ENCODE data around the gene FKBP2.
"Not testable (repeated sequence)": the region's sequence is repeated elsewhere in the genome, so short reads cannot be mapped to it uniquely, and the experiment has no call there.

Gene FKBP2

DNA sequence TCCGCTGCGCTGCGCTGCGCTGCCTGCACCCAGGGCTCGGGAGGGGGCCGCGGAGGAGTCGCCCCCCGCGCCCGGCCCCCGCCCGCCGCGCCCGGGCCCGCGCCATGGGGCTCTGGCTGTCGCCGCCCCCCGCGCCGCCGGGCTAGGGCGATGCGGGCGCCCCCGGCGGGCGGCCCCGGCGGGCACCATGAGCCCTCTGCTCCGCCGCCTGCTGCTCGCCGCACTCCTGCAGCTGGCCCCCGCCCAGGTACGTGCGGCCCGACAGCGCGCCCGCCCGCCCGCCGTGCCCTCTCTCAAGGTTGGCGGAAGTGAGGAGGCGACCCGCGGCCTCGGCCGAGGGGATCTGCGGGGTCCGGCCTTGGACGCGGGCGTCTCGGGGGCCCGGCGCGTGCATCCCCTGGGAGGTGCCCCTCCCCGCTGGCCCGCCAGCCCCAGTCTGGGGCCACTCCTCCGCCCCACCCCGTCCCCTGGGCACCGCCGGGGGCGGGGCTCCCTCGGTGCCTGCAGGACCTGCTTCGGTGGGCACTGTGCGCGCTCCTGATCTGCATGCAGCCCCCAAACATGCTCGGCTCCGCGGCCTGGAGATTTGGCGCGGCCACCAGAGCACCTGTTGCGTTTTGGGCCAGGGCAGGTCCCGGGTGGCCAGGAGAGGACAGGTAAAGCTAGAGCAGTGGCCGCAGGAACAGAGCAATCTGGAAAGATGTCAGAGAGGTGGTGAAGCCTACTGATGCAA, 6.1 kb upstream of the FKBP2 start:
- peak; percentile 35 to 53 for DNase-seq

DNA sequence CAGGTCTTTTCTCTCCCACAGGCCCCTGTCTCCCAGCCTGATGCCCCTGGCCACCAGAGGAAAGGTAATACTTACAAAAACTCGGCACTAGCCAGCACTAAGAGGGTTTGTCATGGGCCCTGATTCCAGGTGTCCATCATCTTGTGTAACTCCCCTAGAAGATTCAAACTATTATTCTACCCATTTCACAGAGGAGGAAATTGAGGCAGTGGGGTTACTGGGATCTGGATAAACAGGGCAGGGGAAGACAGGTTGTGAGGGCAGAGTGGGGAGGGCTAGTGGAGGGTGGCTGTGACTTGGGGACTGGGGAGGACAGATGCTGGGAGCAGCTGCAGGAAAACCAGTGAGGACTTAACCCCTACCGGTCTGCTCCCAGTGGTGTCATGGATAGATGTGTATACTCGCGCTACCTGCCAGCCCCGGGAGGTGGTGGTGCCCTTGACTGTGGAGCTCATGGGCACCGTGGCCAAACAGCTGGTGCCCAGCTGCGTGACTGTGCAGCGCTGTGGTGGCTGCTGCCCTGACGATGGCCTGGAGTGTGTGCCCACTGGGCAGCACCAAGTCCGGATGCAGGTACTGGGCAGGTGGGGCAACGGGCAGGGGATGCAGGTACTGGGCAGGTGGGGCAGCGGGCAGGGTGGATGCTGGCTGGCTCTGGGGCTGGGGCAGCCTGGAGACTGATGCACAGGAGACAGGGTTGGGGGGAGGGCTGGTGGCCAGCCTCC, 5.3 kb upstream of the FKBP2 start:
- DNase-seq = no peak

DNA sequence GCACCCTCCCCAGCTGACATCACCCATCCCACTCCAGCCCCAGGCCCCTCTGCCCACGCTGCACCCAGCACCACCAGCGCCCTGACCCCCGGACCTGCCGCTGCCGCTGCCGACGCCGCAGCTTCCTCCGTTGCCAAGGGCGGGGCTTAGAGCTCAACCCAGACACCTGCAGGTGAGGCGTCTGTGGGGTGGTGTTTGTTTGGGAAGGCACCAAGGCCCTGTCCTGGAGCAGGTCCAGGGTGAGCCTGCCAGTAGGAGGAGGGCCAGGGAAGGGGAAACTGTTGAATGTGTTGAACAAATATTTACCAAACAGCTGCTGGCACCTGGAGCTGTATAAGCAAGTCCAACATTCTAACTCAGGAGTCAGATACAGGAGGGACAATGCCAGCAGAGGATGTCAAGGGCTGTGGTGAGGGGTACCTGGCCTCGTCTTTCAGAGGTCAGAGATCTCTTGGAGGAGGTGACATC, 3.4 kb upstream of the FKBP2 start:
- no peak for DNase-seq

DNA sequence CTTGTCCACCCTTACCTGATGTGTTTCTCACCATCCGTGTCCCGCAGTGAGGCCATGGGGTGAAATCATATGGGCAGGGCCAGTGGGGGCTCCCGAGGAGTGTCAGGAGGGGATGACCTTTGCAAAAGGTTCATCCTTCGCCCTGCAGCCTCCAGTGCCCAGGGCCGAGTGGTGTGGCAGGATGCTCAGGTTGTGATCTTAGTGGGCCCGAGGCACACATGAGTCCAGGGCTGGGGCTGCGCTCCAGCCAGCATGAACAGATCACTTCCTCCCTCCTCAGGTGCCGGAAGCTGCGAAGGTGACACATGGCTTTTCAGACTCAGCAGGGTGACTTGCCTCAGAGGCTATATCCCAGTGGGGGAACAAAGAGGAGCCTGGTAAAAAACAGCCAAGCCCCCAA, 2.8 kb upstream of the FKBP2 start:
- no peak for DNase-seq

DNA sequence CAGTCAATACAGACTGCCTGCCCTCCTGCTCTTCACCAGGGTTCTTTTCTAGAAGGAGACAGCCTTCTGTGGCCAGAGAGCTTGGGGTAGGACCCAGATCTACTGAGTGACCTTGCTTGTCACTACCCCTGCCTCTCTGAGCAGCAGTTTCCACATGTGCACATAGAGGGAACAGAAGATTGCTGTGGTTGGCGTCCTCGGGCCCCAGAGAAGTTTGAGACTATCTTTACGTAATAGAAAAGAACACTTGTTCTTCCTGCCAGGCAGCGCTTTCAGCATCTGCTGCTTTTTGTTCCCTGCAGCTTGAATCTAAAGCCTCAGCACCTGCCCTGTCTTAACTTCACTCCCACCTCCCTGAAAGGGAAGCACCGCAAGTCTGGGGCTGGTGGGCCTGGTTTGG, 1.9 kb upstream of the FKBP2 start:
- no peak for DNase-seq

DNA sequence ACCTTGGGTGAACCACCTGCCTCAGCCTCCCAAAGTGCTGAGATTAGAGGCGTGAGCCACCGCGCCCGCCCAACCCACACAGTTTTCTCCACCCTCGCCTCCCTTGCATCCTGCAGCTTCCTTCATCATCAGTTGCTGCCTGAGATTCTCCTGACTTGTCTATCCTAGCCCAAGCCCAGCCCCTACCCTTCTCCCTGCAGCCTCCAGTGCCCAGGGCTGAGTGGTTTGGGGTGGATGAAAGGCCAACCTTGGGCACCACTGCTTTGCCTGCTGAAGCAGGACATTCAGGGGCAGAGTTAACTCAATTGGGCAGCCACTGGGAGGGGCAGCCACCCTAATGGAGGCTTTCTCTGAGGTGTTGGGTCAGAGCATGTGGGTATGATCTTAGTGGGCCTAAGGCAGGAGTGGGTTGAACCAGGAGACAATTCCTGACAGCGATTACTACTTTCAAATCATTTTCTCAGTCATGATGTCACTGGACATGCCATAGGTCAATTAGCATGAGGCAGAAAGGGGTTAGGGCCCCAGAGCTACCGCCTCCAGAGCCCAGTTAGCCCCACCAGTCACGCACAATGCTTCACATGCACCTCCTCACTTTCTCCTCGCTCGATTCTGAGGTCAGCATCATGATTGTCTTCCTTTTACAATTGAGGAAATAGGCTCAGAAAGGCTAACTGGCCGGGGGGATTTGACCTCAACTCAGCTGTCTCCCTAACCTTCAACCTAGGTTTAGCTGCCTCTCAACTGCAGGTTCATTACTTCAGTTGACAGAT, 1.0 kb upstream of the FKBP2 start:
- DNase-seq = no peak

DNA sequence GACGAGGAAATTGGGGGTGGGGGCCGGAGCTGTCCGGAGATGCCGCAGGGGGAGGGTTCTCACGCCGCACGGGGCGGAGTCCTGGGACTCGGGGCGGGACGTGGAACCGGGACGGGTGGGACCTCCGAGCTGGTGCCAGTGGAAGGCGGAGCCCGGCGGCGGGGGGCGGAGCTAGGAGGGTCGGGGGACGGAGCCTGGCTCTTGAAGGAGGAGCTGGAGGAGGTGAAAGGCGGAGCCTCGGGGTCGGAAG, 271 bp downstream of the FKBP2 start:
- no peak for DNase-seq

DNA sequence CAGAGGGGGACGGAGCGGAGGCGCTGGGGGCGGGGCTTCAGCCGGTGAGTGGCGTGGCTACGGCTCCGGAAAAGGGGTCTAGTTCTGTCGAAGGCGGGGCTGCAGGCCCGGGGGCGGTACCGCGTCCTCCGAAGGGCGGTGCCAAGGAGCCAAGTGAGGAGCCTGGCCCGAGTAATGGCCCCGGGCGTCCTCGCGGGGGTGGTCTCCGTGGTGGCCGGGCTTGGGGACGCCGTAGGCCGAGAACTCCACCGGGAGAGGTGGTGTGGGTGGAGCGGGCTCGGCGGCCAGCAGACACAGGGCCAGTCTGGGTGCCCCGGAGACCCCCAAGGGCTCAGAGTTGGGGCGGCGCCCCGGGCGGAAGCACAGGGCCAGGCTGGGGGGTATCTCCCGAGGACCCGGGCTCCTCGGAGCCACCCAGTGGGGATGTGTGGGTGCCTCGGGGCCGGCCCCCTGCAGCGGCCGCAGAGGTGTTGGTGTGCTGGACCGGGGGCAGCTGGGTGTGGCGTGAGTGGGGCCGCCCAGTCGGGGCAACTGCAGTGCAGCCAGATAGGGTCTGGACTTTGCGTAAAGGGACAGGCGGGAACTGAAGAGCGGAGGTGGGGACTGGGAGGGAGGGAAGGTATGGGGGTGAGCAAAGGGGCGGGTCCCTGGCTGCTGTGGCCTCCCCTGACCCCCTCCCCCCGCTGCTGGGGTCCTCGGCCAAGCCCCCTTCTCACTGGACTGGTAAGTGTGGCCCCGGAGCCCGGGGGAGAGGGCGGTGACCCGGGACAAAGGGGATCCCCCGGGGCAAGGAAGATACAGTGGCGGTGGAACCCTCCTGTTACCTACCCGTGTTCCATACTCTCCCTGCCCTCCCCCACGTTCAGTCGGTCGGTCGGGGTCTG, 838 bp downstream of the FKBP2 start:
- DNase-seq = peak; percentile 100

DNA sequence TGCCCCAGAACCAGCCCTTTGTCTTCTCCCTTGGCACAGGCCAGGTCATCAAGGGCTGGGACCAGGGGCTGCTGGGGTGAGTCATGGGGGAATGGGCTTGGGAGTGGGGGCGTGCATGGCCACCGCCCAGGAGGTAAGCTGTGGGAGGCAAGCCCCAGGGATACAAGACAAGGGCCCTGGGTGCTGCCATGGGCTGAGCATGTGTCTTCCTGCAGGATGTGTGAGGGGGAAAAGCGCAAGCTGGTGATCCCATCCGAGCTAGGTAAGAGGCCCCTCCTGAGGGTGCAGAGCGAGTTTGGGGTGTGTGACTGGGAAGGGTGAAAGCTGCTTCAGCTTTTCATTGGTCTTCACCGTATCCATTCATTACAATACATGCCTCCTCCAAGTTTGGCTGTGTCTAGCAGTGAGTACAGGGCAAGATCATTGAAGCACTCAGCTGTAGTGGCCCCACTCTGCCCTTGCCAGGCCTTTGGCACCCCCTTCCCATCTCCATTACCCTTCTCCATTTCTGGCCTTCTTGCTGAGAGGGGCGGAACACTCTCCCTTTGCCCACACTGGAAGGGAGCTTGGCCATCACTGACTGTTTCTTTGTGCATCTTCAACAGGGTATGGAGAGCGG, 2.5 kb downstream of the FKBP2 start:
- DNase-seq = no peak

DNA sequence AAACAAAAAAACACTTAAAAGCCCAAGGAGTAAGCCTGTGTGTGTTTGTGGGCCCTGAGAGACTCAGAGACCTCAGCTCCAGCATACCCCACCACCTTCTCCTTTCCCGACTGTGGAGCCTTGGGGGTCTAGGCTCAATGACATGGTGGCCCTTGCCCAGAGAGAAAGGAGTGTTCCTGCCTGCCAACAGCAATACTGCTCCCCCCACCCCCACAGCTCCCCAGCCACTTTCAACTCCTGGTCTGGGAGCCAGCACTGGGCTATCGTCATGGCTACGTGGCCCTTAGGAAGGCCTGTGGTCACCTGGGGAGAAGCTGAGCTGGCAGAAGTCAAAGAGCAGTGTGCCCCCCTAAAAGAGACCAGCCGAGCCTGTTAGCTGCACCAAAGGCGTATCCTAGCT, 3.2 kb downstream of the FKBP2 start:
- no peak for DNase-seq

DNA sequence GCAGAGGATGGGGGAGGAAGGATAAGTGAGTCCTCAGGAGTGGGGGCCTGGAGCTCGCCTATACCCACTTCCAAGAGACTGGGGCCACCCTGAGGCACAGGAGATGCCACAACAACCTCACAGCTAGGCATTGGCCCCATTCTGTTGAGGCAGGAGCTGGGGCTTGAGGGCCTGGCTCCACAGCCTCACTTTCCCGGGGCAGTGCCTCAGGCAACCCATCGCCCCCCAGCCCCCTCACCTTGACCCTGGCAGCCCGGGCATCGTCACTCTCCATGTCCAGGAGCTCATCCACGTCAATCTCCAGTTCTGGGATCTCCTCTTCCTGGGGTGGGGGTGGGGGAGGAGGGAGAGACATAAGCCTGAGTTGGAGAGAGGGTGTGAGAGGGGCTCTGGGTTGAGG, 4.1 kb downstream of the FKBP2 start:
- no peak for DNase-seq

DNA sequence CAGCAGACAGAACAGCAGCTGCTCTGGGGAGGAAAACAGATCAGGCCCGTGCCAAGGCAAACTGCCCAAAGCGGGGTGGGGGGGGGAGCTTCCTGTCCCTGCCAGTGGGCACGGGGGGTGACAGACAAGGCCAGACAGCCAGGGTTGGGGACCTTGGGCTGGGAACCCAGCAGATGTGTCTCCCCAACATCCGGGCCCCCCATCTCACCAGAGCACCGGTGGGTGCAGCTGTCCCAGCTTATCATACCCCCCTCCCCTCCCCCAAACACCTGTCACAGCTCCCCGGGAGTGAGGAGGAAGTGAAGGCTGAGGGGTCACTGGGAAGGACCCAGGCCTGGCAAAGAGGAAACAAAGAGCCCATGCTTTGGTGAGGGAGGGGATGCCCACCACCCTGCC, 4.5 kb downstream of the FKBP2 start:
- peak in 1 of 2 experiments; percentile 17 for DNase-seq

DNA sequence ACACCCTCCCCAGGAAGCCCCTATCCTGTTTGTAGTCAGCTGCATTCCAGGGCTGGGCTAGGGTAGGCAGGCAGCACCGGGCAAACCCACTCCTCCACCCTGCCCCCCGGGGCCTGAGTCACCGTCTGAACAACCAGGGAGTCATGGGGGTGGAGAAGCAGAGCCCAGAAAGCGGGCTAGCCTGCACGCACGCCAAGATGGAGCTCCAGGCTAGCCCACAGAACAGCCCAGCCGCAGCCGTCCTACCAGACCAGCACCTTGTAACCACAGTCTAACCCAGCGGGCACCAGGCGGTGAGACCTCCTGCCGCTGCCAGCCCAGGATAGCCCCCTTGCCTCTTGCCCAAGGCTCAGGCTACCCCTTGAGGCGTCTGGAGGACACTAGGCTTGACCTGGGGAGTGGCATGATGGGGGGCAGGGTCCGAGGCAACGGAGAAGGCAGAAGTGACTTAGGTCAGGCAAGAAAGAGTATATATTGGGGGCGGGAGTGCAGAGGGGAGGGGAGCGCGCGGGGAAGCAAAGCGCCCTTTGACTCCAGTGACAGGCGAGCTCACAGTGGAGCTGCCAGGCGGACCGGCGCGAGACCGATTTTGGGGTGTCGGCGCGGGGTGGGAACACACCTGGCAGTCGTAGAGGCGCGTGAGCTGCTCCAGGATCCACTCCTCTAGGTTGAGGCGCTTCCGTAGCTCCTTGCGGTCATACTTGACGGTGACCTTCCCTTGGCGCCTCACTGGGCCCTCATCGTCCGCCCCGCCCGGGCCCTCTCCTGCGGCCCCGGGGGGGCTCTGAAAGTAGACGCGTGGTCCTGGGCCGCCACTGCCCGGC, 5.1 kb downstream of the FKBP2 start:
- peak; percentile 80 to 92 for DNase-seq

DNA sequence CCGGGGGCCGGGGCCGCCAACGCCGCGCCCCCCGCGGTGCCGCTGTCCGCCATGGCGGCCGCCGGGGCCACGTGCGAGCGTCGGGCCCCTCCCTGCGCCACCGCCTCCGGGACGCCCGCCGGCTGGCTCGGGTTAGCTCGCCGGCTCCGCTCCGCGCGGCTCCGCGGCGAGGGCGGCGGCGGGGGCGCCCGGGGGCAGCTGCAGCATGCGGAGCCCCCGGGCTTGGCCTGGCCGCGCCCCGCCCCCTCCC, 5.7 kb downstream of the FKBP2 start:
- not testable (repeated sequence) for DNase-seq

DNA sequence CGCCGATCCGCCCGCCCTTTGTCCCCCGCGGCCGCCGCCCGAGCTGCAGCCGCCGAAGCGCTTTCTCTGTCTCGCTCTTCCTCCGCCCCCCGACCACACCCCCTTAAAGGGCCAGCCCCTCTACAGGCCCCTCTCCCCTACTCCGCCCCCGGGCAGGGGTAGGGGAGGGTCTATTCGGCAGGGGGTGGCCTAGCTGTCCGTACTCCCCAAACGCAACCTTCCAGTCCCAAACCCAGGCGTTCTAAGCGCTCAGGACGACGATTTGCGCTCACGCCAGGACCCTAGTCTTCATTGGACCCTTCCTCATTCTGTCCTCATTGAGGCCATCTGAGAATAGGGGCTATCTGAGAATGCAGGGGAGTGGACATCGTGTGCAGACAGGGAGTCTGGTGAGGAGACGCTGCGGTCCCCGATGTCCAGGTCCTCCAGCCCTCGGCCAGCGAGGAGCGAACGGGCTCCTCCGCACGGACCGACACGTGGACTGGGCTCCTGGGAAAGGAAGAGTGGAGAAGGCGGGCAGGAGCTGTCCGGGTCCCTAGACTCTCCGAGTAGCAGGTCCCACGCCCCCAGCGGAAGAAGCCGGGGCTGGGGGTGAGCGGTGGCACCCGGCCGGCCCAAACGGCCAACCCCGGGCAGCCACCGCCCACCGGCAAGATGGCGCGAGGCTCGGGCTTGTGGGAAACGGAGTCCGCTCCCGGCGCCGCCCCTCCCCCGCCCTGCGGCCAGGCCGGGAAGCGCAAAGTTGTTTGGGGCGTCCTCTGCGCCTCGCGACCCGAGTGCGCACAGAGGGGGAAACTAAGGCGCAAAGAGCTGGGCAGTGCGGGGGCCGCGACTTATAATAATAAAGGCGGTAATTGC, 6.2 kb downstream of the FKBP2 start, which contains the start of gene PPP1R14B:
TSS of gene PPP1R14B (minus strand) at position 73 of the 858 bp plus-strand sequence. CDS start 270 bp downstream, outside the sequence.
- peak; percentile 81 to 84 for DNase-seq

DNA sequence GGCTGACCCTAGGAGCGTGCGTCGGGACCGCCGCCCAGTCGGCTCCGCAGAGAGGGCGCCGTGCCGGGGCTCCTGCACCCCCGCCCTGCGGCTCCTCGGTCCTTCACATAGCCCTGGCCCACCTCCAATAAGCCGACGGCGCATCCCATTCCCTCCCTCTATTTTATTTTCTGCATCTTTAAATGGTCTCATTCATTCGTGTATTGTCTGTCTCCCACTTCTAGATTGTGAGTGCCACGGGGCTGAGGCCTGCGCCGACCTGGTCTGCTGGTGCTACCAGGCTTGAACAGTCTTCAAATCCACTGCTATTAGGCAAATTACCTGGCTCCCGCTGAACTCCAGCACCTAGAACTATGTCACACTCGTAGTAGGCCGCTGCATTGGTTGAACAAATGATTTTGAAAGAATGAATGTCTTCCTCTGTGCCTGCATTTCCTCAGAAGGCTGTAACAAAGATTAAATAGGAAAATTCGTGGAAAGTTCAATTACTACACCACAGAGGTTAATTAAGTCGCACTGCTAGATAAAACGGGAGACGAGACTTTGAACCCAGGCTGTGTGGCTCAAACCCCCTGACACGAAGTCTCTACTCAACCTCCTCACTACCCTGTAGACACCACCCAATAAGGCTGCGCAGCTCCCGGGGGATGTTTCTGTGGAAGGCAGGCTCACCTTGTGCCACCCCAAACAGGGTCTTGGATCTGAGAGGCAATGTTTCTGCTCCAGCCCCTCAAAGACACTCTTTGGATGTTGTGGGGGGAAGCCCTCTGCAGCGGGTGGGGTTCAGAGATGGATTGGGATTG, 7.0 kb downstream of the FKBP2 start:
- no peak for DNase-seq

DNA sequence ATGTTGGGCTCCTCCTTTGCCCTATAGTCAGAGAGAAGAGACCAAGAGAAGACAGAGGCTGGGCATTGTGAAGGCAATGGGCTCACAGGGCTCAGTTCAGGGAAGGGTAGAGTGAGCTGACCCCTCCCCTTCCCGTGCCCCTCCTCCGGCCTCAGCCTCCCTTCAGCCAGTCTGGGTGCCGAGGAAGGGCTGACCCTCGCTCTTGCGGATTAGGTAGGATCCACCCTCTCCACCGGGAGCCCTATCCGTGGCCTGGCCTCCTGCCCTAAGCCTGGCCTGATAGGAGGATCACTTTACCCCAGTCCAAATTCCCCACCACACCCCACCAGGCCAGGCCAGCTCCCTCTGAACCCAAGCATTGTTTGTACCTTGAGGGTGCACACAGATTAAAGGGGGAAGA, 7.7 kb downstream of the FKBP2 start:
- no peak for DNase-seq

DNA sequence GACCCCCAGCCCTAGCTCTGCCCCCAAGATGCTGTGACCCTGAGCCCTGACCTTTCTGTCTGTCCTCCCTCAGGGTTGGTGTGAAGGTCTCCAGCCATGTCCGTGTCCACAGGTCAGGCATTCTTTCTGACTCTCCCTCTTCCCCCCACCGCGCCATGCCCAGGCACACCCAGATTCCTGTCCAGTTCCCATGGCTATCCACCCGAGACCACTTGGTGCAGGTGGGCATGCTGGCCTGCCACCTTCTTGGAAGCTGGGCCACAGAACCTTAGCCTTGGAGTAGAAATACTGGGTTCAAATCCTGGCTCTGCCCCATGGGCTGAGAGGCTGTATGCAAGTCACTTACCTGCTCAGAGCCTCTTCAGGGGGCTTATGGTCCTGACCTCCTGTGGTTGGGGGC, 8.1 kb downstream of the FKBP2 start:
- DNase-seq = no peak

DNA sequence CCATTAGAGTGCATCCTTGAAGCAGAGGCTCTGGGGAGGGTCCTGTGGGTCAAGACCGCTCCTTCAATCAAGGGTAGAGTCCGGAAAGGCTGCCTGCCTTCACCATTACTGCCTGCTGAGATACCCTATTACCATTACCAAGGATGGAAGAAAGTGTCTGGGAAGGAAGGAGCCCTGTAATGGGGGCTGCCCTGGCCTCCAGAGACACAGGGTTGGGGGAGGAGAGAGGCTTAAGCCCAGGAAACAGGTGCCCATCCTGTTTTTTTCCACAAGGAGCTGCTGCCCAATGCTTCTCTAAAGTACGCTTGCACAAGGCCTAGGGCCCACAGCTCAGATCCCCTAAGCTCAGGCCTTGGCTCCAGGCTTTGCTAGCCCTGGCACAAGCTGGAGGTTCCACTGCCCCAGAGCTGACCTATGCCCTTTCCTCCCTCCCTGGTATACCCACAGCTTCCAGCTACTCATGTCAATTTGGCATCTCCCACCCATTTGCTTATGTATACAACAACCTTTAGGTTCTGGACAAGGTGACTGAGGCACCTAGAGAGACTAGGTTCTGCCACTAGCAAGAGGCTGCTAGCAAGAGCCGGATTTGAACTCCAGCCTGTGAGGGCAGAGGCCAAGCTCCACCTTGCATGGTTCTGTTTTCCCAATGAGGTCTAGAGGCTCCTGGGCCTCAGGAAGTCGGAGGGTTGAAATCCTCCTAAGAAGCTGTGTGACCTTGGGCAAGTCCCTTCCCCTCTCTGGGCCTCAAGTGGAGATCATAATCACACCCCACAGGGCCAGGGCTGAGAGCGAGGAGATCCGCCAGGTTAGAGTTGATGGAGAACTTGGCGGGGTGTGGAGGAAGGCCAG, 8.9 kb downstream of the FKBP2 start:
- DNase-seq = no peak

Data from stimulated activated CD4-positive, alpha-beta T cell treated with anti-CD3 and anti-CD28 coated beads, Interleukin-4, amount 100 ng/mL, for 4 hours (primary cell).